WTC11 (cell line): ENCODE measurements around the gene WNT1. TPM values are rescaled to one million over a fixed set of nuclear protein-coding genes. Genes with fewer than 3 reads are reported as not detected.

Source experiments
- ATAC-seq: fragments of 200-7000 bp; cut with Tn5 transposase; 2 replicates; pipeline ENCODE4 v1.10.0; 2021; ENCODE audit warnings: mild to moderate bottlenecking, moderate library complexity
- CTCF ChIA-PET: fragments of 300-600 bp; sonication (Branson Sonifier 250); formaldehyde crosslinking; loops from one replicate; lab custom pipeline; 2021; ENCODE audit warnings: antibody characterized with exemption; lab: Charles Lee
- POLR2A ChIA-PET: fragments of 350-600 bp; sonication (Branson Sonifier 250); formaldehyde crosslinking; loops from one replicate; lab custom pipeline; 2021; ENCODE audit warnings: antibody characterized with exemption; lab: Charles Lee
- DNase-seq: peaks from one replicate; pipeline ENCODE4 v3.0.0; 2021; ENCODE audit warnings: low spot score
- H3K27ac Mint-ChIP-seq: 2 replicates; pipeline ENCODE4 v1.8.0; 2021; ENCODE audit warnings: mixed read lengths
- H3K27me3 Mint-ChIP-seq: 2 replicates; pipeline ENCODE4 v1.8.0; 2021; ENCODE audit warnings: low read depth, mild to moderate bottlenecking, moderate library complexity, mixed read lengths
- H3K36me3 Mint-ChIP-seq: 2 replicates; pipeline ENCODE4 v1.8.0; 2021; ENCODE audit warnings: mixed read lengths
- H3K4me1 Mint-ChIP-seq: 2 replicates; pipeline ENCODE4 v1.8.0; 2022; ENCODE audit warnings: mixed read lengths
- H3K4me3 Mint-ChIP-seq: 2 replicates; pipeline ENCODE4 v1.8.0; 2021; ENCODE audit warnings: mild to moderate bottlenecking, moderate library complexity, mixed read lengths
- H3K9me3 Mint-ChIP-seq: 2 replicates; pipeline ENCODE4 v1.8.0; 2021; ENCODE audit warnings: mixed read lengths
- CREM ChIP-seq: sonication (generic); formaldehyde crosslinking; IDR thresholded peaks from 2 replicates; pipeline ENCODE4 v1.8.1; 2022; ENCODE audit warnings: mild to moderate bottlenecking, missing genetic modification reagents, moderate library complexity
- ELF4 ChIP-seq: sonication (generic); formaldehyde crosslinking; IDR thresholded peaks from 2 replicates; pipeline ENCODE4 v1.8.1; 2022; ENCODE audit warnings: low read depth, mild to moderate bottlenecking, moderate library complexity, missing genetic modification reagents
- ESRRA ChIP-seq: sonication (generic); formaldehyde crosslinking; IDR thresholded peaks from 2 replicates; pipeline ENCODE4 v1.8.1; 2022; ENCODE audit warnings: mild to moderate bottlenecking, missing genetic modification reagents, borderline replicate concordance
- FOXK1 ChIP-seq: sonication (generic); formaldehyde crosslinking; IDR thresholded peaks from 2 replicates; pipeline ENCODE4 v1.8.0; 2022; ENCODE audit warnings: mild to moderate bottlenecking, moderate library complexity, missing genetic modification reagents
- FOXP1 ChIP-seq: sonication (generic); formaldehyde crosslinking; IDR thresholded peaks from 2 replicates; pipeline ENCODE4 v1.8.0; 2022; ENCODE audit warnings: missing genetic modification reagents, mild to moderate bottlenecking, moderate library complexity, borderline replicate concordance
- GTF2I ChIP-seq: fragments of 250-450 bp; sonication (Bioruptor Pico); conservative IDR thresholded peaks from 2 replicates; pipeline ENCODE4 v1.4.0; 2021; ENCODE audit warnings: mild to moderate bottlenecking
- IRF2 ChIP-seq: sonication (generic); formaldehyde crosslinking; IDR thresholded peaks from 2 replicates; pipeline ENCODE4 v1.8.0; 2022; ENCODE audit warnings: low read depth, missing genetic modification reagents, borderline replicate concordance
- JAZF1 ChIP-seq: fragments of 250-450 bp; sonication (Bioruptor Pico); IDR thresholded peaks from 2 replicates; pipeline ENCODE4 v1.9.0; 2021; ENCODE audit warnings: moderate library complexity, mild to moderate bottlenecking, inconsistent platforms
- MYBL2 ChIP-seq: sonication (generic); formaldehyde crosslinking; IDR thresholded peaks from 2 replicates; pipeline ENCODE4 v1.8.1; 2023; ENCODE audit warnings: mild to moderate bottlenecking, moderate library complexity, missing genetic modification reagents
- NR1H2 ChIP-seq: sonication (generic); formaldehyde crosslinking; IDR thresholded peaks from 2 replicates; pipeline ENCODE4 v1.9.0; 2021; ENCODE audit warnings: mild to moderate bottlenecking, moderate library complexity, missing genetic modification reagents
- NR2C2 ChIP-seq: sonication (generic); formaldehyde crosslinking; IDR thresholded peaks from 2 replicates; pipeline ENCODE4 v1.8.0; 2022; ENCODE audit warnings: mild to moderate bottlenecking, missing genetic modification reagents
- PRRX2 ChIP-seq: fragments of 250-450 bp; sonication (Bioruptor Pico); IDR thresholded peaks from 2 replicates; pipeline ENCODE4 v1.8.0; 2021; ENCODE audit warnings: mild to moderate bottlenecking
- RELA ChIP-seq: sonication (generic); formaldehyde crosslinking; IDR thresholded peaks from 2 replicates; pipeline ENCODE4 v1.8.1; 2022; ENCODE audit warnings: missing genetic modification reagents, mild to moderate bottlenecking, borderline replicate concordance
- RORB ChIP-seq: fragments of 250-450 bp; sonication (Bioruptor Pico); IDR thresholded peaks from 2 replicates; pipeline ENCODE4 v1.9.0; 2021; ENCODE audit warnings: mild to moderate bottlenecking
- ZNF138 ChIP-seq: sonication (generic); formaldehyde crosslinking; conservative IDR thresholded peaks from 2 replicates; pipeline ENCODE4 v1.8.1; 2022; ENCODE audit warnings: mild to moderate bottlenecking, moderate library complexity, missing genetic modification reagents
- ZNF317 ChIP-seq: sonication (generic); formaldehyde crosslinking; IDR thresholded peaks from 2 replicates; pipeline ENCODE4 v1.8.1; 2023; ENCODE audit warnings: low read depth, mild to moderate bottlenecking, moderate library complexity, missing genetic modification reagents, borderline replicate concordance
- total RNA-seq: library from RNA; stranded (reverse); gene quantifications from 3 replicates; pipeline ENCODE4 v1.2.3, GENCODE V29; 2021
- TF ChIP-seq, protein P1 (sequence below): fragments of 250-450 bp; sonication (Bioruptor Pico); IDR thresholded peaks from 2 replicates; pipeline ENCODE4 v1.9.0; 2021; ENCODE audit warnings: mild to moderate bottlenecking, borderline replicate concordance
- TF ChIP-seq, protein P2 (sequence below): sonication (generic); formaldehyde crosslinking; IDR thresholded peaks from 2 replicates; pipeline ENCODE4 v1.8.1; 2022; ENCODE audit warnings: mild to moderate bottlenecking, missing genetic modification reagents, moderate library complexity, borderline replicate concordance
- TF ChIP-seq, protein P3 (sequence below): sonication (generic); formaldehyde crosslinking; conservative IDR thresholded peaks from 2 replicates; pipeline ENCODE4 v1.8.1; 2022; ENCODE audit warnings: mild to moderate bottlenecking, missing genetic modification reagents
- TF ChIP-seq, protein P4 (sequence below): sonication (generic); formaldehyde crosslinking; IDR thresholded peaks from 2 replicates; pipeline ENCODE4 v1.8.1; 2023; ENCODE audit warnings: mild to moderate bottlenecking, missing genetic modification reagents, moderate library complexity

The WNT1 gene
- total RNA-seq, 1 experiment from 2014 or later = not detected

DNA sequence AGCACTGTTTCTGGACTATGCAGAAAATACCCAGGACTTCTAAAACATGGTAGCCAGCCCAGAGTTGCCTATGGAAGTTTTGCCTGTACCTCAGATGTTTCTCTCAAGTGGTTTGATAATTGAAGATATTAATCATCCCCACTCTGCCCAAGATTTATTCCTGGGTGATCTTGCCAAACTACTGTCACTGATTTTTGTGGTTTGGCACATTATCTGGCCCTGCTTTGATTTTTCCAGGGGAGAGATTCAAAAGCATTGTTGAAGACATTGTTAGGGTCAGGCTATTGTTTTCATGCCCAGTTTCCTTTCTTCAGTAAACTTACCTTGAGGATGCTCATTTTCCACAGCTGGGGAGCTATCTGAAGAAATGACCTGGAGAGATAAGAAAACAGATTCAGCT lies 34.6 kb downstream of the WNT1 start:
- ChIA-PET CTCF (interaction anchor here (0.8 to 2.5 kb wide), 4 partner anchors 25 to 160 kb away, joined by 3 to 12 read pairs (median 4); no protein-coding TSS in a partner anchor), POLR2A (no interaction called here)
- TF ChIP-seq, protein P1, sequence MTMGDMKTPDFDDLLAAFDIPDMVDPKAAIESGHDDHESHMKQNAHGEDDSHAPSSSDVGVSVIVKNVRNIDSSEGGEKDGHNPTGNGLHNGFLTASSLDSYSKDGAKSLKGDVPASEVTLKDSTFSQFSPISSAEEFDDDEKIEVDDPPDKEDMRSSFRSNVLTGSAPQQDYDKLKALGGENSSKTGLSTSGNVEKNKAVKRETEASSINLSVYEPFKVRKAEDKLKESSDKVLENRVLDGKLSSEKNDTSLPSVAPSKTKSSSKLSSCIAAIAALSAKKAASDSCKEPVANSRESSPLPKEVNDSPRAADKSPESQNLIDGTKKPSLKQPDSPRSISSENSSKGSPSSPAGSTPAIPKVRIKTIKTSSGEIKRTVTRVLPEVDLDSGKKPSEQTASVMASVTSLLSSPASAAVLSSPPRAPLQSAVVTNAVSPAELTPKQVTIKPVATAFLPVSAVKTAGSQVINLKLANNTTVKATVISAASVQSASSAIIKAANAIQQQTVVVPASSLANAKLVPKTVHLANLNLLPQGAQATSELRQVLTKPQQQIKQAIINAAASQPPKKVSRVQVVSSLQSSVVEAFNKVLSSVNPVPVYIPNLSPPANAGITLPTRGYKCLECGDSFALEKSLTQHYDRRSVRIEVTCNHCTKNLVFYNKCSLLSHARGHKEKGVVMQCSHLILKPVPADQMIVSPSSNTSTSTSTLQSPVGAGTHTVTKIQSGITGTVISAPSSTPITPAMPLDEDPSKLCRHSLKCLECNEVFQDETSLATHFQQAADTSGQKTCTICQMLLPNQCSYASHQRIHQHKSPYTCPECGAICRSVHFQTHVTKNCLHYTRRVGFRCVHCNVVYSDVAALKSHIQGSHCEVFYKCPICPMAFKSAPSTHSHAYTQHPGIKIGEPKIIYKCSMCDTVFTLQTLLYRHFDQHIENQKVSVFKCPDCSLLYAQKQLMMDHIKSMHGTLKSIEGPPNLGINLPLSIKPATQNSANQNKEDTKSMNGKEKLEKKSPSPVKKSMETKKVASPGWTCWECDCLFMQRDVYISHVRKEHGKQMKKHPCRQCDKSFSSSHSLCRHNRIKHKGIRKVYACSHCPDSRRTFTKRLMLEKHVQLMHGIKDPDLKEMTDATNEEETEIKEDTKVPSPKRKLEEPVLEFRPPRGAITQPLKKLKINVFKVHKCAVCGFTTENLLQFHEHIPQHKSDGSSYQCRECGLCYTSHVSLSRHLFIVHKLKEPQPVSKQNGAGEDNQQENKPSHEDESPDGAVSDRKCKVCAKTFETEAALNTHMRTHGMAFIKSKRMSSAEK (CRISPR knock-in tag) = no peak
- TF ChIP-seq JAZF1 (CRISPR knock-in tag) = no peak
- TF ChIP-seq, protein P2, sequence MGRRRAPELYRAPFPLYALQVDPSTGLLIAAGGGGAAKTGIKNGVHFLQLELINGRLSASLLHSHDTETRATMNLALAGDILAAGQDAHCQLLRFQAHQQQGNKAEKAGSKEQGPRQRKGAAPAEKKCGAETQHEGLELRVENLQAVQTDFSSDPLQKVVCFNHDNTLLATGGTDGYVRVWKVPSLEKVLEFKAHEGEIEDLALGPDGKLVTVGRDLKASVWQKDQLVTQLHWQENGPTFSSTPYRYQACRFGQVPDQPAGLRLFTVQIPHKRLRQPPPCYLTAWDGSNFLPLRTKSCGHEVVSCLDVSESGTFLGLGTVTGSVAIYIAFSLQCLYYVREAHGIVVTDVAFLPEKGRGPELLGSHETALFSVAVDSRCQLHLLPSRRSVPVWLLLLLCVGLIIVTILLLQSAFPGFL (CRISPR knock-in tag) = no peak
- TF ChIP-seq IRF2 (CRISPR knock-in tag) = no peak
- TF ChIP-seq ZNF138 (CRISPR knock-in tag) = no peak
- TF ChIP-seq ELF4 (CRISPR knock-in tag) = no peak
- no peak for TF ChIP-seq GTF2I
- TF ChIP-seq FOXK1 (CRISPR knock-in tag) = no peak
- TF ChIP-seq, protein P3, sequence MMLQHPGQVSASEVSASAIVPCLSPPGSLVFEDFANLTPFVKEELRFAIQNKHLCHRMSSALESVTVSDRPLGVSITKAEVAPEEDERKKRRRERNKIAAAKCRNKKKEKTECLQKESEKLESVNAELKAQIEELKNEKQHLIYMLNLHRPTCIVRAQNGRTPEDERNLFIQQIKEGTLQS (CRISPR knock-in tag) = no peak

DNA sequence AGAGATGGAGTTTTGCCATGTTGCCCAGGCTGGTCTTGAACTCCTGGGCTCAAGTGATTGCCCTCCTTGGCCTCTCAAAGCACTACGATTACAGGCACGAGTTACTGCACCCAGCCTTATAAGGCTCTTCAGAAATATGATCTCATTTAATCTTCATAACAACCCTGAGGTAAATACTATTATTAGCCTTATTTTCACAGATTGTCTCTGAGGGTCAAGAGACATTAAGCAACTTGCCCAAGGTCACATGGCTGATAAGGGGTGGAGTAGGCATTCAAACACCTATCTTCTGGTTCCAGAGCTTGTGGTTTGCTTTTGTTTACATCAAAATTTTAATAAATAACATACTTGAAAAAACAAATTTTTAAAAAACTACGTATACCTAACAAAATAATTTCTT lies 35.3 kb downstream of the WNT1 start:
- TF ChIP-seq NR1H2 (CRISPR knock-in tag) (no peak), FOXP1 (CRISPR knock-in tag) (no peak), NR2C2 (CRISPR knock-in tag) (no peak), CREM (no peak), ESRRA (CRISPR knock-in tag) (no peak)
- peaks cover 3% of the 10 kb centered on the region; the same call in 1 of the 2 replicates for H3K36me3 Mint-ChIP-seq
- H3K4me1 Mint-ChIP-seq = peaks cover 10% of the 10 kb centered on the region
- no peak overlapping the region for H3K4me3 Mint-ChIP-seq
- ATAC-seq (no peak), DNase-seq (no peak)
- peaks cover 6% of the 10 kb centered on the region for H3K27me3 Mint-ChIP-seq
- POLR2A ChIA-PET = no interaction called here
- CTCF ChIA-PET = interaction anchor here (0.8 to 2.5 kb wide), 4 partner anchors 16 to 160 kb away, joined by 4 to 25 read pairs (median 8); no protein-coding TSS in a partner anchor
- no peak overlapping the region for H3K27ac Mint-ChIP-seq
- H3K9me3 Mint-ChIP-seq = no peaks in the 10 kb centered on the region

More for the DNA sequence above, 34.6 kb downstream of the WNT1 start:
- no peak for ATAC-seq
- H3K36me3 Mint-ChIP-seq = peaks cover 3% of the 10 kb centered on the region; the same call in 1 of the 2 replicates
- peaks cover 6% of the 10 kb centered on the region for H3K4me1 Mint-ChIP-seq
- peaks cover 6% of the 10 kb centered on the region for H3K27me3 Mint-ChIP-seq
- no peak for DNase-seq
- no peak overlapping the region for H3K27ac Mint-ChIP-seq
- H3K9me3 Mint-ChIP-seq = no peaks in the 10 kb centered on the region
- no peak overlapping the region for H3K4me3 Mint-ChIP-seq

DNA sequence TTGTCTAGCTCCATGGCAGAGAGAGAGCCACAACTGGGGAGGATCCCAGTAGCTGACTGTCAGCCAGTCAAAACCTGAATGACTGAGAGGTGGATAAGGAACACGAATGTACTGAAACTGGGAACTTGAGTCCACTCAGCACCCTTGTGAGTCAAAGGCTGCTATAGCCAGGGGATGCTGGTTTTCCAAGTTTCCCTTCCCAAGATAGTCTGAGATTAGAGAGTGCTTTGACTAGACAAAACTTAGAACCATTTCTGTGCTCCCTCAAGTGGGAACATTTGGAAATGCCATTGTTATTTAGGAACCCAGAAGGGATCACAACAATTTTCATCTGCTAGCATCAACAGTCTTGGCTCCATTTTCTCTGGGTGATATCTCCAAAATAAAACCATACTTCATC lies 36.4 kb downstream of the WNT1 start:
- H3K4me3 Mint-ChIP-seq = no peak overlapping the region
- ChIA-PET CTCF (interaction anchor here (1.0 to 2.5 kb wide), 6 partner anchors 17 to 74 kb away, joined by 3 to 25 read pairs (median 5); no protein-coding TSS in a partner anchor), POLR2A (interaction anchor here (0.6 to 1.0 kb wide), 3 partner anchors 18 to 243 kb away, joined by 3 read pairs; no protein-coding TSS in a partner anchor)
- peaks cover 3% of the 10 kb centered on the region; the same call in 1 of the 2 replicates for H3K36me3 Mint-ChIP-seq
- peaks cover 6% of the 10 kb centered on the region for H3K27me3 Mint-ChIP-seq
- H3K27ac Mint-ChIP-seq = no peak overlapping the region
- peaks cover 12% of the 10 kb centered on the region for H3K4me1 Mint-ChIP-seq
- DNase-seq (no peak), ATAC-seq (no peak)
- no peaks in the 10 kb centered on the region for H3K9me3 Mint-ChIP-seq
- TF ChIP-seq RELA = no peak
- TF ChIP-seq, protein P1 (CRISPR knock-in tag) = no peak
- TF ChIP-seq MYBL2 (CRISPR knock-in tag) = no peak
- no peak for TF ChIP-seq PRRX2 (CRISPR knock-in tag)
- no peak for TF ChIP-seq ZNF317 (CRISPR knock-in tag)
- TF ChIP-seq, protein P4, sequence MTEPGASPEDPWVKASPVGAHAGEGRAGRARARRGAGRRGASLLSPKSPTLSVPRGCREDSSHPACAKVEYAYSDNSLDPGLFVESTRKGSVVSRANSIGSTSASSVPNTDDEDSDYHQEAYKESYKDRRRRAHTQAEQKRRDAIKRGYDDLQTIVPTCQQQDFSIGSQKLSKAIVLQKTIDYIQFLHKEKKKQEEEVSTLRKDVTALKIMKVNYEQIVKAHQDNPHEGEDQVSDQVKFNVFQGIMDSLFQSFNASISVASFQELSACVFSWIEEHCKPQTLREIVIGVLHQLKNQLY = no peak
- TF ChIP-seq GTF2I = no peak
- no peak for TF ChIP-seq RORB (CRISPR knock-in tag)
